Heart left ventricle (tissue), 13 donors: ENCODE results near the gene RNF150.

Experiments used
- CTCF ChIP-seq, 12 donors: fragments of 200-600 bp; sonication (generic) in 4 of 12; IDR thresholded peaks; one replicate each; pipeline versions ENCODE4 v1.5.0 to v1.8.0; 2018 to 2022; ENCODE audit warnings: antibody characterized with exemption in 12 of 12, mild to moderate bottlenecking in 5 of 12
- POLR2A ChIP-seq, 2 donors: fragments of 450-650 bp; IDR thresholded peaks; one replicate each; pipeline ENCODE4 v1.6.1; 2017; ENCODE audit warnings: antibody characterized with exemption in 2 of 2, mild to moderate bottlenecking in 2 of 2, moderate library complexity in 2 of 2
- donor health status: ischemic (EF 13 %, LVEDD 7.1; RV severe dilation, severe dysfunction).
- donor health status: DM: no; HTN: yes; CAD: no.
- donor health status: DM: no; HTN: no; CAD: no.
- donor health status: ischemic (EF 25% LVEDD 6.9; RV normal size, moderate dysfunction).
- donor health status: ischemic (EF 25% LVEDD 5.7; RV mildly dilated, moderate dysfunction).
- donor health status: ischemic (EF 35%, LVEDD 5.7; RV mildly dilated, moderate dysfunction).
- donor health status: nonischemic (EF 11% LVEDD 7.7; RV severe dilation, severe dysfunction).
- donor health status: DM: yes; HTN: yes; CAD: no.
- donor health status: PGD.
- donor health status: ischemic (EF 29% LVEDD 5.4; RV normal size, mild dysfunction).
- donor health status: nonischemic (EF 23%, LVEDD 6.1; RV moderate dilation, normal function).

- TF ChIP-seq POLR2A (IDR thresholded peaks at IDR 0.05) = no peak
- peak in 1 of 12 donors; percentile 41 for TF ChIP-seq CTCF (IDR thresholded peaks at IDR 0.05)
Observed at GRCh38 chr4:140996766-140997165, 136.5 kb downstream of the RNF150 start.
